ENCODE measurements around the gene RNF112.

DNA sequence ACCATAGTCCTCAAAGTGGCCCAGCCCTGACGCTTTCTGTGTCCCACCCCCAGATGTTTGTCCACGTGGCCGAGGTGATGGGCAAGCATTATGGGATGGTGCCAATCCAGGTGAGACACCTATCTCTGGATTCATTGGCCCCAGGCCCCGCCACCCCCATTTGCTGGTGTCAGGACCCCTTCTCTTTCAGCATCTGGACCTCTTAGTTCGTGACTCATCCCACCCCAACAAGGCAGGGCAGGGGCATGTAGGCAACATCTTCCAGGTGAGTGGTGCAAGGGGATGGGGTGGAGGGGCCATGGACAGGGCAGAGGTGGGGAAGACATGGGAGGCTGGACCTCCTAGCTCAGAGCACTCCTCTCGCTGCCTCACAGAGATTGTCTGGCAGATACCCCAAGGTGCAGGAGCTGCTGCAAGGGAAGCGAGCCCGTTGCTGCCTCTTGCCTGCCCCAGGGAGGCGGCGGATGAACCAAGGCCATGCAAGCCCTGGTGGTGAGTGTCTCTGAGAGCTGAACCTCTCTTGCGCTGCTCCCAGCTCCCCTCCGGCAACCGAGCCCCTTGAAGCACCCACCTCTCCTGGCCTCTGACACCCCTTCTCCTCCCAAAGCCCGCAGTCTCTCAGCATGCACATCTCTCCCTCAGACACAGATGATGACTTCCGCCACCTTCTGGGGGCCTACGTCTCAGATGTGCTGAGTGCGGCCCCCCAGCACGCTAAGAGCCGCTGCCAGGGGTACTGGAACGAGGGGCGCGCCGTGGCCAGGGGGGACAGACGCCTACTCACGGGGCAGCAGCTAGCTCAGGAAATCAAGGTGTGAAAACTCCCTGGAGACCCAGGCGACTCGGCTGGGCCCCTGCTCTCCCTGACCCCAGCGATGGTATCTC lies 3.6 kb downstream of the RNF112 start:
- TF ChIP-seq, protein P1, sequence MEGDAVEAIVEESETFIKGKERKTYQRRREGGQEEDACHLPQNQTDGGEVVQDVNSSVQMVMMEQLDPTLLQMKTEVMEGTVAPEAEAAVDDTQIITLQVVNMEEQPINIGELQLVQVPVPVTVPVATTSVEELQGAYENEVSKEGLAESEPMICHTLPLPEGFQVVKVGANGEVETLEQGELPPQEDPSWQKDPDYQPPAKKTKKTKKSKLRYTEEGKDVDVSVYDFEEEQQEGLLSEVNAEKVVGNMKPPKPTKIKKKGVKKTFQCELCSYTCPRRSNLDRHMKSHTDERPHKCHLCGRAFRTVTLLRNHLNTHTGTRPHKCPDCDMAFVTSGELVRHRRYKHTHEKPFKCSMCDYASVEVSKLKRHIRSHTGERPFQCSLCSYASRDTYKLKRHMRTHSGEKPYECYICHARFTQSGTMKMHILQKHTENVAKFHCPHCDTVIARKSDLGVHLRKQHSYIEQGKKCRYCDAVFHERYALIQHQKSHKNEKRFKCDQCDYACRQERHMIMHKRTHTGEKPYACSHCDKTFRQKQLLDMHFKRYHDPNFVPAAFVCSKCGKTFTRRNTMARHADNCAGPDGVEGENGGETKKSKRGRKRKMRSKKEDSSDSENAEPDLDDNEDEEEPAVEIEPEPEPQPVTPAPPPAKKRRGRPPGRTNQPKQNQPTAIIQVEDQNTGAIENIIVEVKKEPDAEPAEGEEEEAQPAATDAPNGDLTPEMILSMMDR (IDR thresholded peaks at IDR 0.05) = no peak
- TF ChIP-seq EP300 (IDR thresholded peaks at IDR 0.05) = no peak
- TF ChIP-seq POLR2A (IDR thresholded peaks at IDR 0.05) = no peak
- no peak for TF ChIP-seq POLR2AphosphoS5 (IDR thresholded peaks at IDR 0.05)
